Karpas-422 (cell line): ENCODE data around the gene PPM1N. TPM values are rescaled to one million over a fixed set of nuclear protein-coding genes. Genes with fewer than 3 reads are reported as not detected.
A peak's percentile ranks its signal among the peaks of the same experiment; 100 is the strongest.

ENCODE experiments used
- DNase-seq: peaks from one replicate; pipeline ENCODE4 v3.0.0-alpha.2; 2015
- H2AFZ ChIP-seq: fragments of 200-600 bp; sonication (generic); 2 replicates; pipeline ENCODE4 v1.6.1; 2014; ENCODE audit warnings: antibody characterized with exemption, low read length, mixed read lengths
- H3K27ac ChIP-seq: fragments of 200-600 bp; sonication (generic); 2 replicates; pipeline ENCODE4 v1.5.1; 2014; ENCODE audit warnings: mild to moderate bottlenecking, low read length, moderate library complexity
- H3K27me3 ChIP-seq: fragments of 200-600 bp; sonication (generic); 2 replicates; pipeline ENCODE4 v1.6.1; 2014; ENCODE audit warnings: low read length, mixed read lengths
- H3K36me3 ChIP-seq: fragments of 200-600 bp; sonication (generic); 2 replicates; pipeline ENCODE4 v1.6.1; 2014; ENCODE audit warnings: low read length, mixed read lengths; ENCODE audit not compliant: insufficient read depth
- H3K4me1 ChIP-seq: fragments of 200-600 bp; sonication (generic); 2 replicates; pipeline ENCODE4 v1.6.1; 2014; ENCODE audit warnings: mild to moderate bottlenecking, low read length, mixed read lengths
- H3K4me2 ChIP-seq: fragments of 200-600 bp; sonication (generic); 2 replicates; pipeline ENCODE4 v1.6.1; 2014; ENCODE audit warnings: low read length, low read depth, mild to moderate bottlenecking; ENCODE audit not compliant: poor library complexity, severe bottlenecking
- H3K4me3 ChIP-seq: fragments of 200-600 bp; sonication (generic); 2 replicates; pipeline ENCODE4 v1.5.1; 2014; ENCODE audit warnings: mild to moderate bottlenecking, antibody characterized with exemption, low read length, mixed read lengths
- H3K79me2 ChIP-seq: fragments of 200-600 bp; sonication (generic); 2 replicates; pipeline ENCODE4 v1.6.1; 2014; ENCODE audit warnings: mild to moderate bottlenecking, low read length, mixed read lengths
- H3K9ac ChIP-seq: fragments of 200-600 bp; sonication (generic); 2 replicates; pipeline ENCODE4 v1.6.0; 2014; ENCODE audit warnings: low read length
- H3K9me2 ChIP-seq: fragments of 200-600 bp; sonication (generic), shearing (Covaris generic); replicated peaks from 2 replicates; pipeline ENCODE4 v1.6.0; 2014; ENCODE audit warnings: mild to moderate bottlenecking, low read length, moderate library complexity; ENCODE audit not compliant: insufficient read depth
- H3K9me3 ChIP-seq: fragments of 300-700, 200-600 bp; sonication (generic); 2 replicates; pipeline ENCODE4 v1.6.1; 2014; ENCODE audit warnings: low read length, mixed read lengths
- H4K20me1 ChIP-seq: fragments of 200-600 bp; sonication (generic); 2 replicates; pipeline ENCODE4 v1.6.1; 2014; ENCODE audit warnings: mild to moderate bottlenecking, antibody characterized with exemption, low read length, low read depth; ENCODE audit not compliant: insufficient read depth
- total RNA-seq: library from RNA; depleted of rRNA; stranded (reverse); fragments of >200 nt; shearing (Covaris generic); gene quantifications from 2 replicates; pipeline ENCODE4 v1.2.3, GENCODE V29; 2014; ENCODE audit warnings: low replicate concordance

Gene PPM1N
- total RNA-seq, 1 experiment from 2014 or later = 0.71 TPM

DNA sequence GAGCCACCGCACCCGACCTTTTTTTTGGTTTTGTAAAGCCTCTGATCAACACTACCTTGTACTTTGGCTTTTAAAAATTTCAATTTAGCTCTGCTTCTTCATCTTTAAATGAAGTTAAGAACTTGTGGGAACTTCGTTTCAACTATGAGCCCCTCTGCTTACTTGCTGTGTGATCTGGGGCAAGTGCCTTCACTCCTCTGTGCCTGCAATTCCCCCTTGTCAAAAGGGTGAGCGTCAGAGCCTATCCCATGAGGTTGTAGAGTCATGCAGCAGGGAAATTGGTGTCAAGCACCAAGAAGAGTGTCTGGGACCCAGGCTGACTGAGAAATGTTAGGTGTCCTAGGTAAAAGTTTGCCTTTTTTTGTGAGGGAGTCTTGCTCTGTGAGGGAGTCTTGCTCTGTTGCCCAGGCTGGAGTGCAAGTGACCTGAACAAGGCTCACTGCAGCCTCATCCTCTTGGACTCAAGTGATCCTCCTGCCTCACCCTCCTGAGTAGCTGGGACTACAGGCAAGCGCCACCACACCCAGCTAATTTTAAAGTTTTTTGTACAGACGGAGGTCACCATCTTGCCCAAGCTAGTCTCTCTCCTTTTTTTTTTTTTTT lies 14.7 kb downstream of the PPM1N start:
- Histone ChIP-seq H3K27me3 (no peaks in the 10 kb centered on the region), H3K9me2 (no peaks in the 10 kb centered on the region), H3K4me2 (no peak overlapping the region), H3K79me2 (peaks cover 80% of the 10 kb centered on the region), H3K9me3 (no peaks in the 10 kb centered on the region), H3K4me3 (no peak overlapping the region), H3K9ac (no peak overlapping the region), H2AFZ (no peak overlapping the region), H3K27ac (peak overlapping the region; percentile 74; the same call in 1 of the 2 replicates), H3K36me3 (peaks cover 2% of the 10 kb centered on the region; the same call in 1 of the 2 replicates), H3K4me1 (peaks cover 52% of the 10 kb centered on the region), H4K20me1 (peaks cover 6% of the 10 kb centered on the region; the same call in 1 of the 2 replicates)
- DNase-seq = no peak

DNA sequence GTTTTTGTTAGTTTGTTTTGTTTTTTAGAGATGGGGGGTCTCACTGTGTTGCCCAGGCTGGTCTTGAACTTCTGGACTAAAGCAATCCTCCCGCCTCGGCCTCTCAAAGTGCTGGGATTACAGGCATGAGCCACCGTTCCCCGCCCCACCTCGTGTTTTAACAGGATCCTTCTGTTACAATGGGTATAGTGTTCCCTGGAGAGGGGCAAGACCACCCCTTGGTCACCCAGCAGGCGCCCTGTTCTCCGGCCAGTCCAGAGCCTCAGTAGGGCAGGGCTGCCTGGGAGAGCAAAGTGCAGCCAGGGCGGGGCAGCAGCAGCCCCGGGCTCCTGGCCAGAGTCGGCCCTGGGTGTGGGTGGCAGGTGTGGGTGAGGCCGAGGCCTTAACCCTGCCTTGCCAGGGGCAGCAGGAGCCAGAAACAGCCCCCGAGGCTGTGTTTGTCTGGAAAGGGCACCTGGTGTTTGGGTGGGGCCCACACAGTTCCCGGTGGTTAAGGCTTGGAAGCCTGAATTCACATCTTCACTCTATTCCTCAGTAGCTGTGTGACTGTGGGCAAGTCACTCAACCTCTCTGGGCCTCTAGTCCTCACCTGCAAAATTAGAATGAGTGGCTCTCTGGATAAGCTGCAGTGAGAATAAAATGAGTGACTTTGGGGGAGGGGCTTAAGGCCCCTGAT lies 16.3 kb downstream of the PPM1N start:
- Histone ChIP-seq H3K4me3 (peak overlapping the region; percentile 31; the same call in 1 of the 2 replicates), H3K9me3 (no peaks in the 10 kb centered on the region), H3K9me2 (no peaks in the 10 kb centered on the region), H3K27me3 (no peaks in the 10 kb centered on the region), H3K4me1 (peaks cover 43% of the 10 kb centered on the region), H4K20me1 (0 out of 2 replicates have a peak, but pooled peaks cover 2% of the 10 kb centered on the region), H3K9ac (peak overlapping the region; percentile 51), H3K4me2 (peak overlapping the region; percentile 60), H3K27ac (peak overlapping the region; percentile 74), H2AFZ (no peak overlapping the region), H3K36me3 (peaks cover 8% of the 10 kb centered on the region; the same call in 1 of the 2 replicates), H3K79me2 (peaks cover 65% of the 10 kb centered on the region)
- no peak for DNase-seq

DNA sequence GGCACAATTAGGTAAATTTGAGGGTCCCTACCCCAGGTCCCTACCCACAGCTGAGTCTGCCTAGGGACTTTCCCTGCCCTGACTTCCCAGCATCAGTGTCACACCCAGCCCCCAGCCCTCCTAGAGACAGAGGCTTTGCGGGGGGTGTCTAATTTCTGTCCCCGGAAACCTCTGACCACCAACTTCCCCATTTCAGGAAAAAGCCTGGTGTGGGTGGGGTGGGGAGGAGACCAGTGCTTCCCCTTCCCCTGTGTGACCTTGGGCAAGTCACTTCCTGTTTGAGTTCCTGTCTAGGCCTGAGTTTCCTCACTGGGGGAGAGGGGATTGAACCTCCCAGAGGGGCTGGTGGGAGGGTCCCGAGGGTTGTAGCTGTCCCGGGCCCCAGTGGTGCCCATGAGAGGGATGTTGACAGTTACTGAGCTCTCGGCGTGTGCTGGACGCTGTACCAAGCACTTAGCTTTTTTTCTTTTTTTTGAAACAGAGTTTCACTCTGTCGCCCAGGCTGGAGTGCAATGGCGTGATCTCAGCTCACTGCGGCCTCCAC lies 16.9 kb downstream of the PPM1N start:
- peaks cover 37% of the 10 kb centered on the region for H3K4me1 ChIP-seq
- no peaks in the 10 kb centered on the region for H3K27me3 ChIP-seq
- peaks cover 8% of the 10 kb centered on the region; the same call in 1 of the 2 replicates for H3K36me3 ChIP-seq
- H3K9me2 ChIP-seq = no peaks in the 10 kb centered on the region
- peaks cover 58% of the 10 kb centered on the region for H3K79me2 ChIP-seq
- H3K9me3 ChIP-seq = no peaks in the 10 kb centered on the region
- peak overlapping the region; percentile 51 for H3K9ac ChIP-seq
- H3K4me3 ChIP-seq = peak overlapping the region; percentile 31; the same call in 1 of the 2 replicates
- no peak overlapping the region for H2AFZ ChIP-seq
- 0 out of 2 replicates have a peak, but pooled peaks cover 2% of the 10 kb centered on the region for H4K20me1 ChIP-seq
- H3K27ac ChIP-seq = peak overlapping the region; percentile 74
- peak overlapping the region; percentile 60 for H3K4me2 ChIP-seq
- DNase-seq = peak; percentile 84

DNA sequence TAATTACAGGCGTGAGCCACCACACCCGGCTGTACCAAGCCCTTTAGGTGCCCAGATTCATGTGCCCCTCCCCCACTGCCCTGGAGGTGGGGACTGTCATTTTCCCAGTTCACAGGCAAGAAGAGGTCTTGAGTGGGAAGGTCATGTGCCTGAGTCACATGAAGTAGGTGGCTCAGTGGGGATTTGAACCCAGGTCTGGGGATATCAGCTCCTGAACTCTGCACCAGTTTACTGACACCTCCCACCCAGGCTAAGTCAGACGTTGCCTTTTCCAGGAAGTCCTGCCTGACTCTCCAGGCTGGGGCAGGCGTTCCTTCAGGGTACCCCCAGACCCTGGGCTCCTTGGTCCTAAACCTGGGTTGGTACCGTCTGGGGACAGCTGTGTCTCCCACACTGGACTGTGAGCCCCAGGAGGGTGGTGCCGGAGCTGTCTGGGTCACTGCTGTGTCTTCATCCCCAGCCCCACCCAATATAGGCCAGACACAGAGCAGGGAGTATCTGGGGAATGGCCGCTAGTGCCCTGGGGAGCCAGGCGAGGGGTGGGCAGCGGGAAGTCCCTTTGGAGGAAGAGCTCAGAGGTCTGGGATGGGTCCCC lies 17.7 kb downstream of the PPM1N start:
- peak overlapping the region; percentile 74 for H3K27ac ChIP-seq
- peaks cover 8% of the 10 kb centered on the region; the same call in 1 of the 2 replicates for H3K36me3 ChIP-seq
- no peaks in the 10 kb centered on the region for H3K9me3 ChIP-seq
- no peak overlapping the region for H2AFZ ChIP-seq
- H3K4me1 ChIP-seq = peaks cover 37% of the 10 kb centered on the region
- H3K4me2 ChIP-seq = no peak overlapping the region
- peaks cover 51% of the 10 kb centered on the region for H3K79me2 ChIP-seq
- no peak overlapping the region for H3K9ac ChIP-seq
- H3K27me3 ChIP-seq = no peaks in the 10 kb centered on the region
- no peaks in the 10 kb centered on the region for H3K9me2 ChIP-seq
- no peak for DNase-seq
- H4K20me1 ChIP-seq = 0 out of 2 replicates have a peak, but pooled peaks cover 2% of the 10 kb centered on the region
- H3K4me3 ChIP-seq = no peak overlapping the region

DNA sequence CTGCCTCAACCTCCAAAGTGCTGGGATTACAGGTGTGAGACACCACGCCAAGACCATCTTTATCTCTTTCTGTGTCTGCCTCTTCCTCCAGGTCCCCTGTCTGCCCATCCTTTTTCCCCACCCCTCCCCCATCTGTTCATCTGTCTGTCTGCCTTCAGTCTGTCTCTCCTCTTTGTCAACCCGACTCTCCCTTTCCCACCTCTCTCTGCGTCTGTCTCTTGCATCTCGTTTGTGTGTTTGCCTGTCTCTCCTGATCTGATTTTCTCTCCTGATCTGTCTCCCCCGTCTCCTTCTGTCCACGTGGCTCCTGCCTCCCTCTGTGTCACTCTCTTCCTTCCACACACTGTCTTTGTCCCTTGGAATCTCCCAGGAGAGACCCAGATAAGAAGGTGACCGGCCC lies 19.0 kb downstream of the PPM1N start:
- peaks cover 31% of the 10 kb centered on the region for H3K4me1 ChIP-seq
- no peak overlapping the region for H3K4me3 ChIP-seq
- no peak overlapping the region for H2AFZ ChIP-seq
- DNase-seq = no peak
- H3K9ac ChIP-seq = no peak overlapping the region
- no peaks in the 10 kb centered on the region for H3K27me3 ChIP-seq
- H3K79me2 ChIP-seq = peaks cover 37% of the 10 kb centered on the region
- no peak overlapping the region for H3K4me2 ChIP-seq
- peaks cover 8% of the 10 kb centered on the region; the same call in 1 of the 2 replicates for H3K36me3 ChIP-seq
- no peak overlapping the region for H3K27ac ChIP-seq
- H3K9me2 ChIP-seq = no peaks in the 10 kb centered on the region
- 0 out of 2 replicates have a peak, but pooled peaks cover 2% of the 10 kb centered on the region for H4K20me1 ChIP-seq
- H3K9me3 ChIP-seq = no peaks in the 10 kb centered on the region

DNA sequence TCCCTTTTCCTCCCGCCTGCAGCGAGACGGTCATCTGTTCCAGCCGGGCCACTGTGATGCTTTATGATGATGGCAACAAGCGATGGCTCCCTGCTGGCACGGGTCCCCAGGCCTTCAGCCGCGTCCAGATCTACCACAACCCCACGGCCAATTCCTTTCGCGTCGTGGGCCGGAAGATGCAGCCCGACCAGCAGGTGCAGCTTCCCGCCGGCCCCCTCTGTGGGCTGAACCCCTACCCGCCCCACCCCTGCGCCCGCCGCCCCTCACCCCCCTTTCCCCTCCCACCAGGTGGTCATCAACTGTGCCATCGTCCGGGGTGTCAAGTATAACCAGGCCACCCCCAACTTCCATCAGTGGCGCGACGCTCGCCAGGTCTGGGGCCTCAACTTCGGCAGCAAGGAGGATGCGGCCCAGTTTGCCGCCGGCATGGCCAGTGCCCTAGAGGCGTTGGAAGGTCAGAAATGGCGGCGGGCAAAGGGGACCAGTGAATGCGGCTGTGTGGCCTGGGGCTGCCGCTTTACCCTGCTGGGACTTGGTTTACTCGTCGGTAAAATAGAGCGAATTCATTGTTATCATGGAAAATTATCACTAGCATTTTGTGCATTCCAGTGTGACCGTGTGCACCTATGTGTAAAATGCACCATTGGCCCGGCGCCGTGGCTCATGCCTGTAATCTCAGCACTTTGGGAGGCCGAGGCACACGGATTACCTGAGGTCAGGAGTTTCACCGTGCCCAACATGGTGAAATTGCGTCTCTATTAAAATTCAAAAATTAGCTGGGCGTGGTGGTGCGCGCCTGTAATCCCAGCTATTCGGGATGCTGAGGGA lies 19.6 kb downstream of the PPM1N start:
- H2AFZ ChIP-seq = no peak overlapping the region
- H3K4me3 ChIP-seq = no peak overlapping the region
- no peak overlapping the region for H3K4me2 ChIP-seq
- H3K36me3 ChIP-seq = peaks cover 8% of the 10 kb centered on the region; the same call in 1 of the 2 replicates
- no peak overlapping the region for H3K9ac ChIP-seq
- peaks cover 29% of the 10 kb centered on the region for H3K4me1 ChIP-seq
- H4K20me1 ChIP-seq = 0 out of 2 replicates have a peak, but pooled peaks cover 2% of the 10 kb centered on the region
- H3K27ac ChIP-seq = no peak overlapping the region
- H3K79me2 ChIP-seq = peaks cover 32% of the 10 kb centered on the region
- no peaks in the 10 kb centered on the region for H3K9me3 ChIP-seq
- no peak for DNase-seq
- H3K9me2 ChIP-seq = no peaks in the 10 kb centered on the region
- no peaks in the 10 kb centered on the region for H3K27me3 ChIP-seq

DNA sequence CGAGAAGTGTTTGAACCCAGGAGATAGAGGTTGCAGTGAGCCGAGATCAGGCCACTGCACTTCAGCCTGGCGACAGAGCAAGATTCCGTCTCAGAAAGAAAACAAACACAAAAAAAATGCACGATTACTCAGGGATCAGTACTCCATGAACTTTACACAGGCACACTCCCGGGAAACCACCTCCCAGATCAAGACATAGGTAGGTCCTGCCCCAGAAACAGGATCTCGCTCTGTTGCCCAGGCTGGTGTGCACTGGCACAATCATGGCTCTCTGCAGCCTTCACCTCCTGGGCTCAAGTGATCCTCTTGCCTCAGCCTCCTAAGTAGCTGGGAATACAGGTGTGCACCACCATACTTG lies 20.2 kb downstream of the PPM1N start:
- peaks cover 27% of the 10 kb centered on the region for H3K79me2 ChIP-seq
- H3K4me2 ChIP-seq = no peak overlapping the region
- H3K27me3 ChIP-seq = no peaks in the 10 kb centered on the region
- H3K9ac ChIP-seq = no peak overlapping the region
- no peak overlapping the region for H3K4me3 ChIP-seq
- 0 out of 2 replicates have a peak, but pooled peaks cover 2% of the 10 kb centered on the region for H4K20me1 ChIP-seq
- no peak overlapping the region for H3K27ac ChIP-seq
- H3K9me2 ChIP-seq = no peaks in the 10 kb centered on the region
- H2AFZ ChIP-seq = no peak overlapping the region
- H3K9me3 ChIP-seq = no peaks in the 10 kb centered on the region
- H3K4me1 ChIP-seq = peaks cover 23% of the 10 kb centered on the region
- DNase-seq = no peak
- H3K36me3 ChIP-seq = peaks cover 8% of the 10 kb centered on the region; the same call in 1 of the 2 replicates
